HG03039 (cell line): ENCODE data around the gene IREB2.

Experiments
- ATAC-seq: cut with Tn5 transposase; IDR thresholded peaks from one replicate; pipeline ENCODE4 v1.9.1; 2021; ENCODE audit warnings: mild to moderate bottlenecking, moderate library complexity; ENCODE audit not compliant: unreplicated experiment

Gene IREB2

DNA sequence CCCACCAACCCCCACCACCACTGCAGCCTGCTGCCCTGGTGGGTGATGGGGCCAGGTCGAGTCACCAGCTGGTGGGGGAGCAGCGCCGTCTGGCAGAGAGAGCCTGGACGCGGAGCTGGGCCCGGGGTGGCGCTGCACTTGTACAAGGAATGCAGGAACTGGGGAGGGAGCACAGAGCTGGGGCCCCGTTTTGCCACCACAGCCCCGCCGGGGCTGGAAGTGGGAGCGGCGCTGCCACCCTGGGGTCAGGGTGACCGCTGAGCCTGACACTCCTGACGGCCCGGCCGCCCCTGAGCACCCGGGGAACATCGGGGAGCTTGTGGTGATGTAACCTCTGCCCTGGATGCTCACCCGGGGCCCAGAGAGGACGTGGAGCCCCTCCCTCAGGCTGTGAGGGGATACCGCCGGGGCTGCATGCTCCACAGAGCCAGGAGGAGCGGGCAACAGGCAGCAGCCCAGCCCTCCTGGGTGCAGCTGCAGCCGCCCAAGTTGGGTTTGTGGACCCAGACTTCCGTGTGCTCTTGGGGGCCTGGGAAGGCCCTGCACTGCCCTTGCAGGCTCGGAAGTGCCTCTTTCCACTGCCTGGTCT, 32.6 kb upstream of the IREB2 start:
- ATAC-seq: no peak

DNA sequence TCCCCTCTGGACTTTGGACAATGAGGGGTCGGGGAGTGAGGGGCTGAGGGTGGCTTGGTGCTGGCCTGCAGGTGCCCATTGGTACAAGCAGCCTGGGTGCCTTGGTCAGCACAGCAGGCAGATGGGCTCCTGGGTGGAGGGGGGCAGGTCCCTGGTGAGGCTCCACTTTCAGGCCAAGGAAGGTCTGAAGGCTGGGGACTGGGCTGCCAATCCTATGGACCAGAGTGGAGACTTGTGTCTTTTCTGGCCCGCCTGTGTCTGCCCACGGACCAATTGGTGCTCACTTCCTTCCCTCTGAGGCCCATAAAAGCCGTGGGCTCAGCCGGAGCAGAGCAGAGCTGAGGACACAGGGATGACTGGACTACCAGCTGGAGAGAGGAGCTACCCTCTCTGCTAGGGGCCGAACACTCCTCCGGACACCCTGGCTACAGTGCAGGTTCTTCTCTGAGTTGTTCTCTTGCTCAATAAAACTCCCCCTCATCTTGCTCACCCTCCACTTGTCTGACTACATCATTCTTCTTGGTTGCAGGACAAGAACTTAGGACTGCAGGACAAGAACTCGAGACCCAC, 31.9 kb upstream of the IREB2 start:
- no peak for ATAC-seq

DNA sequence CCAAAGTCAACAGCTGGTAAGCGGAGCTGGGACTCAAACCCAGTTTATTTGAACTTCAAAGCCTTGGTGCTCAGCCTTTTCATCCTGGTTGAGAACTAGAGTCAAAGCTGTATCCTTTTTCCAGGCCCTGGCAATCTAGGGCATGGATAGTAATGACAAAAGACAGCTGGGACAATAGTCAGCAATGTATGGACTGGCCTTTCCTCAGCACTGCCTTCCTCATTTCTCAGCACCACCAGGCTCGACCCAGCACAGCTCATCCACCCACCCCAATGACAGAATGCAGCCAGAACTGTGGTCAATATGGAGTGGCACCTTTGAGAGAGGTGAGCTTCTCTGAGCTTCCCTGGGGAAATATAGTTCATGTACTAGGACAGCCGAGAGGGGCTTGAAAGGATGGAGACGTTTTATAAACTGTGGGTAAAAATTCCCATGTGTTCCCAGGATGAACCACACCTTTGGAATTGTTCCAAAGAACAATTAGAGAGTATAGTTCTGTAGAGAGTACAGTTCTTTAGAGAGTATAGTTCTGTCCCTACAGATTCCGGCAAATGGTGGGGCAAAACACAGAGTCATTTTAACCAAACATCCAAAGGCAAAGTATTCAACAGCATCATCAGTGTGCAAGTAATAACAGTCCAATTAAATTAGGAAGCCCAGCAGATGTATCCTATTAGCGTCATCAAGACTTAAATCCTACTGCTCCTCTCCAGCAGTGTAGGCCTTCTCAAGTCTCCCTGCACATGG, 30.2 kb upstream of the IREB2 start:
- no peak for ATAC-seq

DNA sequence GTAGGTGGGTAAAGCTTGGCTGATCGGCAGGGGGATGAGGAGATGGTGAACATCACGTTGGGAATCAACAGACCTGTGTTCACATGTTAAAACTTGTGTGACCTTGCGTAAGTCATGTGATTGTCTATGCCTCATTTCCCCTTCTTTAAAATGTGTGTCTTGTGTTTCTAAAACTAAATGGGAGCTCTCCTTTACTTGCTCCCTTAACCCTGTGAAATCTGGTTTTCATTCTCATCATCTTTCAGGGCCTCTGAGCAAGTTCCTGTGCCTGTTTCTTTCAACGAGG, 29.7 kb upstream of the IREB2 start:
- no peak for ATAC-seq

DNA sequence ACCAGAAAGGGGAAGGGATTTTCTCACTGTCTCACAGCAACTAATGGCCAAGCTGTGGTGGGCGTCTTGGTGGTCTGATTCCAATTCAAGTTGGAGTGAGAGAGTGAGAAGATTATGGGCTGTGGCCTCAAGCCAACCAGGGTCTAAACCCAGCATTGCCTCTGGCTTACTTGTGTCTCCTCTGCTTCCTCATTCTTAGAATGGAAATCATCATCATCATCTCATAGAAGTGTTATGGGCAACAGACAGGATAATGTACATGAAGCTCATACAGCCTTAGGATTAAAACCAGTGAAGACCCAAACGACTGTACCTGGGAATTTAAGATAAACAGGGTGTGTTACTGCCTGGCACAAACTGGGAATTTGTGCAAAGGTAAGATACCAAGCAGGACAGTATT, 29.1 kb upstream of the IREB2 start:
- ATAC-seq: no peak

DNA sequence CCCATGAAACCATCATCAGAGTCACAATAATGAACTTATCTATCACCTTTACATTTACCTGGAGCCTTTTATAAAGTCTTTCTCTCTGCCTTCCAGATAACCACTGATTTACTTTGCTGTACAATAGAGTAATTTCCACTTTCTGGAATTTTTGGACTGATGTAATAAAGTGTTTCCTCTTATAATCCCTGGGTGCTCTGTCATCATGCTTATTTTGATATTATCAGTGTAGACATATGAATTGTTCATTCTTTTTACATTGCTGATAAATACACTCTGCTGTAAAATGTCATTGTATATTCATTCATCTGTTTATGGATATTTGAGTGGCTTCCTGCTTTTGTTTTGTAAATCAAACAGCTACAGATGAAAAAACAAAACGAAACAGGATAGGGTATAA, 27.0 kb upstream of the IREB2 start:
- no peak for ATAC-seq

DNA sequence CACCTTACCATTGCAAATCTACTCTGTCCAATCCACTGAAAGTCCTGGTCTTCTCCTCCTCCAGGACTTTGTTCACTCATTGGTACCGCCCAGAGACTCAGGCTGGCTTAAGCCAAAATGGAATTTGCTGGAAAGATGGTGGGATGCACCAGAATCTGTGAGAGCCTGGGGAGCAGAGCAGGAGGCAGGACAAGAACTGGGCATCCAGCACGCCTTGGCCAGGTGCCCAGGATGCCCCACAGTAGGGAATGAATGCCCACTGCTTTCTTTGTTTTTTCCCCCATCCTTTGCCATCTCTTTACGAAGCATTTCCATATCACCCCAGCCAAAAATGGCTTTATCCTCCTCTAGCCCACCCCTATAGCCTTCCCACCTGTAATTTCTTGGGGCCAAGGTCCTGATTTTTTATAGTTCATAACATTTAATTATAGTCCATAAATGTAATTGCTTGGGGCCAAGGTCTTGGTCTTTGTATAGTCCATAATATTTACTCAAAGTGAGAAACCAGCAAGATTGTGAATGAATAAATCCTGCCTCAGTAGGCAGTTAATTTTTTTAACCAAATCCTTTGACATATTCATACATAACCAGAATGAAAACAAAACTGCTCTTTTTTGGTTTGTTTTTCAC, 23.3 kb upstream of the IREB2 start:
- no peak for ATAC-seq

DNA sequence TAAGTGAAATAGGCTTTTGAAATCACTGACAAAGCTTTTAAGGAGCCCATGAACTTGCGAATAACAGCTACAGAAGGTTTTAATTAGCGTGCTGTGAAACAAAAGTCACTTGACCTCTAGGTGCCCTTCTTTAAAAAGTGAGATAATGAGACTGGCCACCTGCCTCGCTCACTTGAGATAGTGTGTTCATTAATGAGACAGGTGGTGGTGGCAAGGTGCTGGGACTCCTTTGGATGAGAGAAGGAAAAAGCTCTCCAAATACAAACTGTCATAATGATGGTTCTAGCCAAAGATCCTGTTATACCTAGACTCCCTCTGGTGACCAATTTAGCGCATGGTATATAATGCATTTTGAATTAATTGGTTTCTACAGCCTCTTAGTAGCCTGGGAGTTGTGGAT, 22.7 kb upstream of the IREB2 start:
- ATAC-seq: no peak

DNA sequence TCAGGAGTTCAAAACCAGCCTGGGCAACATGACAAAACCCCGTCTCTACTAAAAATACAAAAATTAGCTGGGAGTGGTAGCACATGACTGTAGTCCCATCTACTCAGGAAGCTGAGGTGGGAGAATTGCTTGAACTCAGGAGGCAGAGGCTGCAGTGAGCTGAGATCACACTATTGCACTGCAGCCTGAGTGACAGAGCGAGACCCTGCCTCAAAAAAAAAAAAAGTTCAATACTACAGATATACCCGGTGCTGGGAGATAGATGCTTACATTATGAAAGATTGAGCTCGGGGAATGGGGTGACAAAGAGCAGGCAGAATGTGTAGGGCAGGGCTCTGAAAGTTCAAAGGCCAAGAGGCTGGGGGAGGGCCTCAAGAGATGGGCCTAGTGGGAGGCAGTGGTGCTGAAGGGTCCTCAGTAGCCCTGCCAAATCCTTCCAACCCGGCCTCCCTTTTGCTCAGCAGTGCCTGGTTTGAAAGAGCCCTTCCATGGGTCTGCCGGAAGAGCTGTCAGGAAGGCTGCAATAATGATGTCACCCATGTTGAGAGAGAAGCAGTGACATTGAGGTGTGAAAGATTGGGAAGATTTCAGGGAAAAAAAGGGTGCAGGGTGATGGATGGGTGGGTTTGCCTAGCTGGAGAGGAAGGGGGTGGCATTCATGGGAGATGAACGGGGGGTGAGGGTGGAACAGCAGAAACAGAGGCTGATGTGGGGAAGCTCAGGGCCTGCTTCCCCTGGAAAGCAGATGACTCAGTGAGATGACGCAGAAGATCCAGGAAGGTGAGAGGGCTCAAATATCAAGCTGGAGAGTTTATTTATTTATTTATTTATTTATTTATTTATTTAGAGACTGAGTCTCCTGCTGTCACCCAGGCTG, 20.0 kb upstream of the IREB2 start:
- ATAC-seq: no peak

GRCh38 chr15:78418686-78419085, 19.3 kb upstream of the IREB2 start:
- no peak for ATAC-seq

DNA sequence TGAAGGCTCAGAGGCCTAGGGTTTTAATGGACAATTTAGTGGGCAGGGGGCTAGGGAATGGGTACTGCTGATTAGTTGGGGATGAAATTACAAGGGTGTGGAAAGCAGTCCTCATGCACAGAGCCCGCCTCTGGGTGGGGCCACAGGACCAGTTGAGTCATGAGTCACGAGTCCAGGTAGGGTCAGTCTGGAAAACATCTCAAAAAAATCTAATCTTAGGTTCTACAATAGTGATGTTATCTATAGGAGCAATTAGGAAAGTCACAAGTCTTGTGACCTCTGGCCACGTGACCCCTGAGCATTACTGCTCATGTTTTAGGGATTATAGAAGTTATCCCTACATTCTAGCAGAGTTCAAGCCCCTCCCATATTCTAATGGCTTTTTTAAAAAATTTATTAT, 18.6 kb upstream of the IREB2 start:
- no peak for ATAC-seq

GRCh38 chr15:78420220-78420619, 17.8 kb upstream of the IREB2 start:
- ATAC-seq: no peak

DNA sequence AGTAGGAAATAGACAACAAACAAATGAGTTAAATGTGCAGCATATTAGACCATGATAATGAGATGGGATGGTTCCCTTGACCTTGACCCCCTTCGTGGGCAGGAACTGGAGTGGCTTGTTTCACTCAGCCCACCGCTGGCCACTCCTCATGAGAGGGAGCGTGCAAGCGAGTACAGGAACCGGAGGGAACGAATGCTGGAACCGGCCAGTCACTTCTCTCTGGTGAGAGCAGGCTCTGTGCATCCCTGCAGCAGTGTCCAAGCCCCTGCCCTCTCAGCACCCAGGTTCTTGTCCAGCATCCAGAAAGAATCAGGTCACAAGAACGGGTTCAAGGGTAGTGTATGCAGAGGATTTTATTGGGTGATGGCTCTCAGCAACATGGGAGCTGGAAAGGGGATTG, 17.2 kb upstream of the IREB2 start:
- no peak for ATAC-seq

GRCh38 chr15:78421238-78421965, 16.6 kb upstream of the IREB2 start:
- no peak for ATAC-seq

DNA sequence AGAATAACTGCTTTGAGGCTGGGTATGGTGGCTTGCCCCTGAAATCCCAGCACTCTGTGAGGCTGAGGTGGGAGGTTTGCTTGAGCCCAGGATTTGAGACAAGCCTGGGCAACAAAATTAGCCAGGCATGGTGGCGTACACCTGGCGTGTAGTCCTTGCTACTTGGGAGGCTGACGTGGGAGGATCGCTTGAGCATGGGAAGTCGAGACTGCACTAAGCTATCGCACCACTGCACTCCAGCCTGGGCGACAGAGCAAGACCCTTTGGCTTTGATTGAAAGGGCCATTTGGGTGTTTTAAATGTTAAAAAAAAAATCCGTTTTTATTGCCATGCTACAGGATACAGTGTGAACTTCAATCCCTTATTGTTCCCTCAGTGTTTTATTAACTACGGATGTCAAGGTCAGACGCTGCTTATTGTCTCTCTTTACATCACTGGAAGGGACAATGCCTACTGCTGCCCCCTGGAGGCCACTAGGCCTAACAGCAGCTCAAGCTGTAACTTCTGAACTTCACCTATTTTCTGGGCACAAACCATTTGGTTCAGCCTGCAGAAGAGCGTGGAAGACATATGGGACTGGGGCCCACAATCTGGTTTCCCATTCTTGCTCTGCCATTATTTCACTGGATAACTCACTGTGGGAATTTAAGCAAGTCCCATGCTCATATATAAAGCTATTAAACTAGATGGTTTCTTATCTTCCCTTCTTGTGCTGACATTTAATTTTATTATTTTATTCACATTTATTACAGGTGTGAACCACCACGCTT, 15.3 kb upstream of the IREB2 start:
- no peak for ATAC-seq

GRCh38 chr15:78424673-78425072, 13.3 kb upstream of the IREB2 start:
- ATAC-seq: no peak

- no peak for ATAC-seq
Measured at GRCh38 chr15:78425643-78426042, 12.4 kb upstream of the IREB2 start.

DNA sequence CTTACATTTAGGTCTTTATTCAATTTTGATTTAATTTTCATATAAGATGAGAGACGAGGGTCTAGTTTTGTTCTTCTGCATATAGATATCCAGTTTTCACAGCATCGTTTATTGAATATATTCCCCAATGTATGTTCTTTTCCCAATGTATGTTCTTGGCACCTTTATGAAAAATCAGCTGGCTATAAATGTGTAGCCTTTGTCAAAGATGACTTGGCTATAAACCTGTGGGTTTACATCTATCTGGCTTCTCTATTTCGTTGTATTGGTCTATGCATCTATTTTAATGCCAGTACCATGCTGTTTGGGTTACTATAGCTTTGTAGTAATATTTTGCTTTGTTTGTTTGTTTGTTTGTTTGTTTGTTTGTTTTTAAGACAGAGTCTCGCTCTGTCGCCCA, 11.7 kb upstream of the IREB2 start:
- ATAC-seq: no peak

- ATAC-seq: no peak
Measured at GRCh38 chr15:78427953-78428352, 10.1 kb upstream of the IREB2 start.

- ATAC-seq: no peak
Measured at GRCh38 chr15:78429477-78429876, 8.5 kb upstream of the IREB2 start.
